Measurements from ENCODE around the gene IPO5.

The IPO5 gene

GRCh38 chr13:98068521-98068920 lies 115.0 kb downstream of the IPO5 start:
- Histone ChIP-seq H3K9me3 (ENCODE audit: control insufficient read depth, low read length) (no peaks in the 10 kb centered on the region), H3K4me1 (ENCODE audit: control insufficient read depth, insufficient read depth, low read length, poor library complexity, severe bottlenecking) (no peaks in the 10 kb centered on the region), H3K27me3 (replicated peaks; ENCODE audit: control insufficient read depth, insufficient read depth, low read length, poor library complexity, severe bottlenecking) (no peaks in the 10 kb centered on the region), H3K4me3 (ENCODE audit: insufficient read depth, low read depth, low read length, poor library complexity, severe bottlenecking) (no peak overlapping the region), H3K36me3 (ENCODE audit: control insufficient read depth, insufficient read depth, low read length) (no peaks in the 10 kb centered on the region), H3K27ac (ENCODE audit: insufficient read depth, low read length, poor library complexity, severe bottlenecking) (no peak overlapping the region)
- DNase-seq: no peak

- no peaks in the 10 kb centered on the region for H3K27me3 ChIP-seq (replicated peaks; ENCODE audit: control insufficient read depth, insufficient read depth, low read length, poor library complexity, severe bottlenecking)
- no peak for DNase-seq
- no peaks in the 10 kb centered on the region for H3K36me3 ChIP-seq (ENCODE audit: control insufficient read depth, insufficient read depth, low read length)
- H3K27ac ChIP-seq (ENCODE audit: insufficient read depth, low read length, poor library complexity, severe bottlenecking): no peak overlapping the region
- H3K9me3 ChIP-seq (ENCODE audit: control insufficient read depth, low read length): no peaks in the 10 kb centered on the region
- H3K4me1 ChIP-seq (ENCODE audit: control insufficient read depth, insufficient read depth, low read length, poor library complexity, severe bottlenecking): no peaks in the 10 kb centered on the region
- H3K4me3 ChIP-seq (ENCODE audit: insufficient read depth, low read depth, low read length, poor library complexity, severe bottlenecking): no peak overlapping the region
These were observed 116.5 kb downstream of the IPO5 start for GRCh38 chr13:98069985-98070384.

- H3K36me3 ChIP-seq (ENCODE audit: control insufficient read depth, insufficient read depth, low read length): no peaks in the 10 kb centered on the region
- no peaks in the 10 kb centered on the region for H3K27me3 ChIP-seq (replicated peaks; ENCODE audit: control insufficient read depth, insufficient read depth, low read length, poor library complexity, severe bottlenecking)
- DNase-seq: no peak
- H3K4me3 ChIP-seq (ENCODE audit: insufficient read depth, low read depth, low read length, poor library complexity, severe bottlenecking): no peak overlapping the region
- H3K27ac ChIP-seq (ENCODE audit: insufficient read depth, low read length, poor library complexity, severe bottlenecking): no peak overlapping the region
- no peaks in the 10 kb centered on the region for H3K4me1 ChIP-seq (ENCODE audit: control insufficient read depth, insufficient read depth, low read length, poor library complexity, severe bottlenecking)
- H3K9me3 ChIP-seq (ENCODE audit: control insufficient read depth, low read length): no peaks in the 10 kb centered on the region
These were observed 117.8 kb downstream of the IPO5 start for GRCh38 chr13:98071316-98071715.

- DNase-seq: no peak
- Histone ChIP-seq H3K9me3 (ENCODE audit: control insufficient read depth, low read length) (no peaks in the 10 kb centered on the region), H3K27ac (ENCODE audit: insufficient read depth, low read length, poor library complexity, severe bottlenecking) (no peak overlapping the region), H3K4me1 (ENCODE audit: control insufficient read depth, insufficient read depth, low read length, poor library complexity, severe bottlenecking) (no peaks in the 10 kb centered on the region), H3K27me3 (replicated peaks; ENCODE audit: control insufficient read depth, insufficient read depth, low read length, poor library complexity, severe bottlenecking) (no peaks in the 10 kb centered on the region), H3K36me3 (ENCODE audit: control insufficient read depth, insufficient read depth, low read length) (no peaks in the 10 kb centered on the region), H3K4me3 (ENCODE audit: insufficient read depth, low read depth, low read length, poor library complexity, severe bottlenecking) (no peak overlapping the region)
These were observed 119.0 kb downstream of the IPO5 start for GRCh38 chr13:98072476-98072875.
